ENCODE measurements around the gene PTPRK.

DNA sequence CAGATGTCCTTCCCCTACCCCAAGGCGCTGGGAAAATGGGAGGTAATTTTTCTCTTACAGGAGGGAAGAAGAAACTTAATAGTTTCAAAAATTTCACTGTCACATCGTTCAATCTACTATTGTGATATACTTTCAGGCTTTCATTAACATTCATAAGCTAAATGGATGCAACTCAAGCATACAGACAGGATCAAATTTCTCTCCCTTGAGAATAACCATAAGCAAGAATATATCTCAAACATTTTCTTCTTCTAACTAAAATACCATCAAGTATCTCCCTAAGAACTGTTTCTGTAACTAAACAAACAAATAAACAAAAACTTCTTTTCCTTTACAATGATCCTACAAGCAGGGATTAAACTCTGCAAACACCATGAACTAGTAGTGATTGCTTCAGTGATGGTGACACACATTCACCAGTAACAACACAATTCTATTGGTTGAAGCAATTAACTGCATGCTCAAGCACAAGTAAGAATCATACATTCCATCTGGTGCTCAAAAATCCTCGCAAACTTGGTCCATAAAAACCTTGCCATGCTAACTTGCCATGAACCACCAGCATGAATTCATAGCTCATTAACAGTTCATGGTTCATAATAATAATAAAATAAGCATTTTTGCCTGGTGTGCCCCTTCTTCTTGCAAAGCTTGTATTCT is 183.8 kb downstream of the PTPRK start:
- TF ChIP-seq POLR2A (IDR thresholded peaks at IDR 0.05): no peak
- no peak for TF ChIP-seq CTCF (IDR thresholded peaks at IDR 0.05 in 4 of 5, conservative IDR thresholded peaks at IDR 0.05 in 1 of 5)
